ENCODE results near the gene DNAJC28.
"Not testable (repeated sequence)": the region's sequence is repeated elsewhere in the genome, so short reads cannot be mapped to it uniquely, and the experiment has no call there.

The DNAJC28 gene, protein sequence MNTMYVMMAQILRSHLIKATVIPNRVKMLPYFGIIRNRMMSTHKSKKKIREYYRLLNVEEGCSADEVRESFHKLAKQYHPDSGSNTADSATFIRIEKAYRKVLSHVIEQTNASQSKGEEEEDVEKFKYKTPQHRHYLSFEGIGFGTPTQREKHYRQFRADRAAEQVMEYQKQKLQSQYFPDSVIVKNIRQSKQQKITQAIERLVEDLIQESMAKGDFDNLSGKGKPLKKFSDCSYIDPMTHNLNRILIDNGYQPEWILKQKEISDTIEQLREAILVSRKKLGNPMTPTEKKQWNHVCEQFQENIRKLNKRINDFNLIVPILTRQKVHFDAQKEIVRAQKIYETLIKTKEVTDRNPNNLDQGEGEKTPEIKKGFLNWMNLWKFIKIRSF

DNA sequence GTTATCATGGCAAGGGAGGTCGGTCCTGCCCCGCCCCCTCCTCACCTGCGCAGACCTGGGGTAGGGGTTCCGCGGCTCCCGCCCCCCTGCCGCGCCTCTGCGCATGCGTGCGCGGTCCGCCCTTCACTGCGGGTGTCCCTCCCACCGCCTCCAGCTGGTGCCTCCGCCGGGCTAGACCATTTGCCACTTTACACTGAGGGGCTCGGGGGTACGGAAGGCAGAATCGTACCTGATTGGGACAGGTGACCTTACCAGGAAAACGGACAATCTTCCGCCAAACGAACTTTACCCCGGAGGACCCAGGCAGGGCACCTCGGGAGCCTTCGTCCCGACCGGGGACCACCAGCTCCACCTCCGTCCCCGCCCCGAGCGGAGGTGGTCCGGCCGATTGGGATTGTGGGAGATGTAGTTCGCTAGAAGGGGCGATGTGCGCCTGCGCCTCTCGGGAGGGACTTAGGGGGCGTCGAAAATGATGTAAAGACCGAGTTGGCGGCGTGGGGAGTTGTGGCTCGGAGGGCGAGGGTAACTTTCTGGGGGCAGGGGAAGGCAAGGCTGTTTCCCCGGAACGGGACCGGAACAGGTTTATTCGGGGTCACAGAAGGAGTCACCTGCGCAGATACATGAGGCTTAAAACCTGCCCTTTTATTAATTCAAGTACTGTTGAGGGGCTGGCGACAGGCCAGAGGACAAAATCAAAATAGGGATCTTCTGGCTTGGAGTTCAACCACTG is at the start of gene DNAJC28:
DNAJC28 (minus strand) TSS at position 344 of the 730 bp plus-strand sequence. CDS start 2,323 bp downstream, outside the sequence.
- DNase-seq (ENCODE audit: low spot score) = peak; percentile 95

DNA sequence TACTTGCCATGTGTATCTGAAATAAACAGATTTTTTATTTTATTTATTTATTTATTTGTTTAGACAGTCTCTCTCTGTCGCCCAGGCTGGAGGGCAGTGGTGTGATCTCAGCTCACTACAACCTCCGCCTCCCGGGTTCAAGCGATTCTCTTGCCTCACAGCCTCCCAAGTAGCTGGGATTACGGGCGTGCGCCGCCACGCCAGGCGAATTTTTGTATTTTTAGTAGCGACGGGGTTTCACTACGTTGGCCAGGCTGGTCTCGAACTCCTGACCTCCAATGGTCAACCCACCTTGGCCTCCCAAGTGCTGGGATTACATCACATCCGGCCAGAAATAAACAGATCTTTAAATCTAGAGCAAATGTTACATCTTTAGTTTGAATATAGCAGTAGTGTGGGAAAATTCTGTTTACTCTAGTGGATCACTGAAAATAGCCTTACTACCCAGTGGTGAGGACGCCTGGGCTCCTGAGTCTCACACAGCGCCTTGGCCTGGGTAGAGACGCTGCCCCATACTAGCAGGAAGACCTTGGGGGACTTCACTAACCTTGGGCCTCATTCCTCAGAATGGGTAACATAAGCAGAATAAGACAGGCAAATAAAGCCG is 49.7 kb upstream of the DNAJC28 start:
- peak; percentile 41 for DNase-seq (ENCODE audit: low spot score)

DNA sequence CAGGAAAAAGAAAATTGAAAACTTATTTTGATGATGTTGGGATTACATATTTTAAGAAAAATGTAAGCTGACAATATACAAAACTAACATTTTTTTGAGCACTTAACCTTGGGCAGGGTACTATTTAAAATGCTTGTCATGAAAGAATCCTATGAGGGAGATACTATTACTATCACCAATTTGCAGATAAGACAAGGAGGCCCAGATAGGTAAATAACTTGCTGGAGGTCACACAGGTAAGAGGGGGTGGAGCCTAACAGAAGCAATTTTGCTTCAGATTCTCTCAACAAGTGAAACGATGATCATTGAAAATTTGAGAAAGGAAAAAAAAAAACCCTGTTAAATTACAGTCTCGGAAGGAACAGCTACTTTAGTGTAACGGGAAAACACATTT is 49.2 kb upstream of the DNAJC28 start:
- no peak for DNase-seq (ENCODE audit: low spot score)

DNA sequence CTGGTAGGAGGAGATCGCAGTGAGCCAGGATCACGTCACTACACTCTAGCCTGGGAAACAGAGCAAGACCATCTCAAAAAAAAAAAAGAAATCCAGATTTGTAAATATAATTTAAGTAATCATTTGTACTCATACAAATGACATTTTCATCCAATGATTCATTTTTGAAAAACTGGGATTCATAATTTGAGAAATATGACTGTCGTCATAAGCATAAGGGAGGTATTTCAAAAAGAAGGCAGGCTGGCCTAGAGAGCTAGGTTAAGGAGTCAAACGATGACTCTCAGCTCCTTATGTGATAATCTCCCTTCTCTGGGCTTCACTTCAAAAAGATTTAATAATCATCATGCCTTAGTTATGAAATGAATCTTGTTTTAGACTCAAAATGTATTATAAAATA is 48.1 kb upstream of the DNAJC28 start:
- DNase-seq (ENCODE audit: low spot score) = no peak

DNA sequence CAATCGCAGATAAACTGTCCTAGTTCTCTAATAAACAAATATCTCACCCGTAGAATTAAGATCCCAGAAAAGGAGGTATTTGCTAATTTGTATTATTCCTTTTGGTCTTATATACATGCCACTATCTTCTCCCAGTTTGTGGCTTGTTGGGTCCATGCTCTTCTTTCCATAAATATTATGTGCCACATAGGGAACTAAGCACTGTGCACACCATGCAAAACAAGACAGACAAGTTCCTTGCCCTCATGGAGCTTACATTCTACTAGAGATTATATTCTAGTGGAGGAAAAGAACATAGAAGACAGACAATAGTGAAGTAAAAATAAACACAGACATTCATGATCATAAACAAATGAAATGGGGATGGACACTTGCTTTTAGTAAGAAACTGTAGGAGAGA is 45.7 kb upstream of the DNAJC28 start:
- DNase-seq (ENCODE audit: low spot score) = no peak

DNA sequence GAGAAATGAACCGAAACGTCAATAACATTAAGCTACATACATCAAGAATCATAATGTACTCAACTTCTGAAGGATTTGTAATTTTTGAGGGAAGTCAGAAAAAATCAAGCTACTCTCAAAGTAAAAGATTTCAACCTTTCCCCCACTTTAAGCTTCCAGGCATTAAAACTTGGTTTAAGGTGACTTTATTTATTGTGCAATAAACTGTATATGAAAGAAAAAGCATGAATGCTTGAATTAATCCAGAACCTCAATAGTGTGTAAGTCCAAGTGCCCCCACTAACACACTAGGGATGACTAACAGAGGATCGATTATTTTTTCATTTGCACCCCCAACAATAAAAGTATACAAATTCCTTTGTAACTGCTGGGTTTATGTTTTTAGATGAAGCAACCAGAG is 39.5 kb upstream of the DNAJC28 start:
- no peak for DNase-seq (ENCODE audit: low spot score)

DNA sequence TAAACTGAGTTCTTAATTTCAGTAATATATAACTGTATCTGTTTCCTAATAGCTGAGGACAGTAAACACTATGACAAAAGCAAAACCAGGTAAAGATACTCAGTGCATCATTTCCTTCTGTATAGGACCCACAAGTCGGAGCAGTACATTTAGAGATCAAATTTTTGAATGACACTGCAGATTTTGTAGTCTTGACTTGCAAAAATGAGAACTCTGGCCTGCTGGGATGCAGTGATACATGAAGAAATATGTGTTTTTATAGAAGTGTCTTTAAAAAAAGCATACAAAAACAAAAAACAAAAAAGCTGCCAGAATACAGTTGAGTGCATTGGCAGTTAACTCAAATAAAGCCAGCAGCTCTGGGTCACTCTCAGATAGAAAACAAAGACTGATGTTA is 31.4 kb upstream of the DNAJC28 start:
- DNase-seq (ENCODE audit: low spot score) = no peak

DNA sequence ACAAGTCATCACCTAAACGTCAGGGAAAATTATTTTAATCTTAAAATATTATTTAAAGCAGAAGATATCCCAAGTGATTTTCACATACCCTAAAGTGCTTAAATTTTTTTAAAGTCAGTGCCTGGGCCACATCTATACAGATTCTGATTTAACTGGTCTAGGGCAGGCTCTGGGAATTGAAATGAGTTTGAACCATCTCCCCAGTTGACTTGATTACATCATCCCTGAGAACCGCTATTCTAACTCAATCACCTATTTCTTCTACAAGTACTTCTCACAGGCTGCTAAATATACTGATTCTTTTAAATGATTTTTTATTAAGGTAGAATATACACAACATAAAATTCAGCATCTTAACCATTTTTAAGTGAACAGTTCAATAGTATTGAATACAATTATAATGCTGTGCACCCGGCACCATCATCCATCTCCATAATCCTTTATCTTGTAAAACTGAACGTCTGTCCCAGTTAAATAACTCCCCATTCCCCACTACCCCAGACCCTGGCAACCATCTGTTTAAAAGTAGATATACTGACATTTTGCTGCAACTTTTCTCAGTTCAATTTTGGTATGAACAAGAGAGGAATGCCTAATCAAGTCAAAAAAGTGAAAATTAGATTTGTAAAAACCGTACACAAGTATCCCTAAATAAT is 30.9 kb upstream of the DNAJC28 start:
- DNase-seq (ENCODE audit: low spot score) = no peak

DNA sequence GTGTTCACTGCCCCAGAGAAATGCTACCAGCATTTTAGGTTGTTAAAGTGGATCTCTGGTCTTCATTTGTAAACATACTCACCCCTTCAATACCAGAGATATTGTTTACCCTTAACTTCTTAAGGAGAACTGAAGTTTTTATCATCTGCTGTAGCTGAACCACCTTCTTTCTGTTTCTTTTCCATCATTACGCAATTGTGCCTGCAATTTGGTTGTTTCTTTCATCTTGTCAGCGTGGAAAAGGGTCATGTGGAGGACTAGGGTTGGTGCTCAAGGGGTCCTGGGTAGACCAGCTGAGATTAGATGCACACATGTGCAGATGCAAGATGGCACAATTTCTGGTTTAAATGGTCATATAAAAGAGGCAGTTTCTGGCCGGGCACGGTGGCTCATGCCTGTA is 27.4 kb upstream of the DNAJC28 start:
- no peak for DNase-seq (ENCODE audit: low spot score)

DNA sequence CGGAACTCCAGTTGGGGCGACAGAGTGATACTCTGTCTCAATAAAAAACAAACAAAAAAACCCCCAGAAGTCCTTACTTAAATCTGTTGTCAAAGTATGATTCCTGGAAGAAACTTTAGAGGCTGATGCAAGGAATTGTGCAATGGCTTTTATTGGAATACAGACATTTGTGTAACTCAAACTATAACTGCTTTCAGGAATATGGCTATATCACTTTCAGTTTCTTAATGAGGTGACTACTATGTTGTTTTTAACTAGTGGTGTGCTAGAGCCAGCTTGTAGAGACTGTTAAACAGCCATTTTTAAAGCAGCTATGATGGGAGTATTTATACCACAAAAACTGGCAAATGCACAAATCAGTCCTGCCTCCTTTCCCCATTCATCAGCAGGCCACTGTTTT is 22.7 kb upstream of the DNAJC28 start:
- DNase-seq (ENCODE audit: low spot score) = no peak

DNA sequence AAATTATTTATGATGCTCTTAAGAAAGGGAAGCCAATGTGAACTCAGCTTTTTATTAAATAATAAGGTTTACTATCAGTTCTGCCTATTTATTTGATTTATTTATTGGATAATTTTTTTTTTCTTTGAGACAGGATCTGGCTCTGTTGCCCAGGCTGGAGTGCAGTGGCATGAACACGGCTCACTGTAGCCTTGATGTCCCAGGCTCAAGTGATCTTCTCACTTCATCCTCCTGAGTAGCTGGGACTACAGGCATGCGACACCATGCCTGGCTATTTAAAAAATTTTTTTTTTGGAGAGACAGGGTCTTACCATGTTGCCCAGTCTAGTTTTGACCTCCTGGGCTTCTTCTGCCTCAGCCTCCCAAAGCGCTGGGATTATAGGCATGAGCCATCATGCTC is 21.0 kb upstream of the DNAJC28 start:
- no peak for DNase-seq (ENCODE audit: low spot score)

DNA sequence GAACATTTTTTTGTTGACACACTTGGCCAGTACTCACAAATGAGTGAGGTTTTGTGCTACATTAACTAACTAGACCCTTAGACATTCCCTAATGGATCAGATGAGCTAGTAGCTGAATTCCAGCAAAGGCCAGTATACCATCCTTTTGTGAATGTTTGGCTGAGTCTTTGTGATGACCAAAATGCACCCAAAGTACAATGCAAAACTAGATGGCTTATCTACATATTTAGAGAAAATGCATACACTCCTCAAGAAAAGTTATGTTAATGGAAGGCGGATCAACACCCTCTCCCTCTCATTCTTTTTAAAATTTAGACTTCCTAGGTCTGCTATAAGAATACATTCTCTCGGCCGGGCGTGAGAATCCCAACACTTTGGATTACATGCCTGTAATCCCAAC is 20.1 kb upstream of the DNAJC28 start:
- no peak for DNase-seq (ENCODE audit: low spot score)

DNA sequence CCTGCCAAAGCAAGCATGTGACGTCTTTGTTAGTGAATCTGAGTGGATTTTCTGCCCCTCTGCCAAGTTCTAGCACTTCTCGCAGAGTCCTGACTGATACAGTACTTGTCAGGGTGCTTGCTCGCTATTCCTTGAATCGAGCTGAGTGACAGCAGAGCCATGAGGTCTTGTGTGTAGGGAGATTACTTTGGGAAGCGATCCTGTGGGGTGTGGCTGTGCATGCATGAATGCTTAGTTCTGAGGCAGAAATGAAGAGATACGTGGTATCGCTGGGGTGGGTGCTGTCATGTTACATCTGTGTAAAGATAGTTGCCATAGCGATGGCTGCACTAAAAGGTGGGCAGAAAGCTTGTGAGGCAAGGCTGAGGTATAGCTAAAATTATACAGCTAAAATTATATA is 19.3 kb upstream of the DNAJC28 start:
- no peak for DNase-seq (ENCODE audit: low spot score)

DNA sequence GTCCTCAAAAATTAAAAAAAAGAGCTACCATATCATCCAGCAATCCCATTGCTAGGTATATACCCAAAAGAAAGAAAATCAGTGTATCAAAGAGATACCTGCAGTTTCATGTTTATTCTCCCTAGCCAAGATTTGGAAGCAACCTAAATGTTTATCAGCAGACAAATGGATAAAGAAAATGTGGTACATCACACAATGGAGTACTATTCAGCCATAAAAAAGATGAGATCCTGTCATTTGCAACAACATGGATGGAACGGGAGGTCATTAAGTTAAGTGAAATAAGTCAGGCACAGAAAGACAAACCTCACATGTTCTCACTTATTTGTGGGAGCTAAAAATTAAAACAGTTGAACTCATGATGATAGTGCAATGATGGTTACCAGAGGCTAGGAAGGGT is 15.5 kb upstream of the DNAJC28 start:
- not testable (repeated sequence) for DNase-seq (ENCODE audit: low spot score)

DNA sequence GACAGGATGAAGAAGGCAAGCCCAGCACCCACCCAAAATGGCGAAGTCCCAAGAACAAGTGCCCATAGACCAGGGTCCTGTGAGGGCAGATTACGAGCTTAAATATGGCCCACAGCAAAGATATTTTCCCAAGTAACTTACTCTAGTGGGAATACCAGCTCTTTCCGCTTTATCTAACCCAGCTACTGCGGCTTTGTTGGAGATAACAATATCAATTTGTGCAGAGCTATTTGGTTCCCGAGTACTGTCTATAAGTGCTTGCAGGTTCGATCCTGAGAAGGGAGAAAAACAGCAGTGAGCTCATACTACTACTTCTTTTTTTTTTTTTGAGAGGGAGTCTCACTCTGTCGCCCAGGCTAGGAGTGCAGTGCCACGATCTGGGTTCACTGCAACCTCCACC is 14.3 kb upstream of the DNAJC28 start:
- DNase-seq (ENCODE audit: low spot score) = no peak

DNA sequence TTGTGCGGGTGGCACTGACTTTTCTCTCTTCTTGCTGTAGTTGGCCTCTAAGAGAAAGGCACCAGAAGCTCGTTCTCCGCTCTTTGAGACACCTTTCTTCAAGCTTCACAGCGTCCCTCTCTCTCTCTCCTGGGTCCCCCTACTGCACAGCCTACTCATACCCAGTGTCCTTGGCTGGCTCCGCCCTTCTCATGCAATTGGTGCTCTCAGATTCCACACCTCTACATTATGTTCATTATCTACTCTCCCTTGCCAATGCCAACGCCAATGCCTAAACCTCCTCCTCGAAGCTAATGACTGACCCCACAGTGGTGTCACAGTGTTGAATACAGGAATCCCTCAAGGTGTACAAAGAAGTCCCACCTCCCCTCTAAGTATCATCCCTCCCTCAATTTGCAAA is 4.8 kb upstream of the DNAJC28 start:
- DNase-seq (ENCODE audit: low spot score) = no peak

DNA sequence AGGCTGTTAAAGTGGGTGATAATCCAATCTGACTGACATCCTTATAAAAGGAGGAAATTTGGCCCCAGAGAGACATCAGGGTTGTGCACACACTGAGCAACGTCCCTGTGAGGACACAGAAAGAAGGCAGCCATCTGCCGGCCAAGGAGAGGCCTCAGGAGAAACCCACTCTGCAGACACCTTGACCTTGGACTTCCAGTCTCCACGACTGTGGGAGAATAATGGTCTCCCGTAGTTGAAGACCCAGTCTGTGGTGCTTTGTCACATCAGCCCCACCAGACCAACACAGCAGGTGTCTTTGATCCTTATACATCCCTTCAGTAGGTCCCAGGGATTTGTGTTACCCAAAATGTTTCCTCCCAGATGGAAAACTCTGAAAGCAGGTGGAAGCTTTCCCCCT is 4.2 kb upstream of the DNAJC28 start:
- no peak for DNase-seq (ENCODE audit: low spot score)

DNA sequence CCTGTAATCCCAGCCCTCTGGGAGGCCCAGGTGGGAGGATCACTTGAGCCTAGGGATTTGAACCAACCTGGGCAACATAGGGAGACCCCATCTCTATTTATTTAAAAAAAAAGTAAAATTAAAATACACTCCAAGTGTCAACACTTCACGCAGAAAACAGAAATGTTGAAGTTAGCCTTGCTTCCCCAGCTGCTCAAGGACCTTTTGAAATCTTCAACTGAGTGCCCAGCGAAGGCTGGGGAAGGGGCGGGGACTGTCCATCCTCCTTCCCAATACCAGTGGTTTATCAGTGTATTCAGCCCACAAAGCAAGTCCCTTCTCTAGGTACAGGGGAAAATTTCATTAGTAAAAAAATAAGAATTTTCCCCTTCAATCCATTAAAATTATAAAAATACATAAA is 2.2 kb upstream of the DNAJC28 start:
- no peak for DNase-seq (ENCODE audit: low spot score)

DNA sequence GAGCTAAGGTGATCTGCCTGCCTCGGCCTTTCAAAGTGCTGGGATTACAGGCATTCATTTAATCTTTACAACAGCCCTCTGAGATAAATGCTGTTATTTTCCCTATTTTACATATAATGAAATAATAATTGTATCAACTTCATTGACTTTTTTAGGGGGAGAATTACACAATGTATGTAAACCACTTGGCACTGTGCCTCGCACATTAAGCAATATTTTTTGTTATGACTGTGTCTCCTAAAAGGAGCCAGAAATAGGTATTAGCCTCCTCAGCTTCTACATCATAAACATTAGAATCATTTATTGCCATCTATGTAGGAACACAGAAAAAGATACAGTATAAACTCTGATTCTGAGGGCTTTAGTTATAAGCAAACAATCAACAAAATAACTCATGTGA is 1.1 kb upstream of the DNAJC28 start:
- no peak for DNase-seq (ENCODE audit: low spot score)

DNA sequence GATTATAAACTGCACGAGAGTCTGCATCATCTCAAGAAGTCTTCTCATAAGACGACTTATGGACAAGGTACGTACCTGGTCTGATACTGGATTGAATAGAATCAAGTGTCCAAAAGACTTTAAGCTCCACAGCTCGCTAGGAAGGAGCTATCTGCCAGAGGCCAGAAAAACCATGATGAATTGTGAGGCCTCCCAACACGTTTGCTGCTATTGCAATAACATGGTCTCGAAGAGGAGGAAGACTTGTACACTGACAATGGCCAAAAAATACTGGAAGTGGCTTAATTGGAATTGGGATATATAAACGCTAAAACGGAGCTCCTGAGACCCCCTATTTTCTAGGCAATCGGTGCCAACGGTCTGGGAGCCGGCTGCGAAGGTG is 534 bp downstream of the DNAJC28 start:
- peak; percentile 34 for DNase-seq (ENCODE audit: low spot score)

DNA sequence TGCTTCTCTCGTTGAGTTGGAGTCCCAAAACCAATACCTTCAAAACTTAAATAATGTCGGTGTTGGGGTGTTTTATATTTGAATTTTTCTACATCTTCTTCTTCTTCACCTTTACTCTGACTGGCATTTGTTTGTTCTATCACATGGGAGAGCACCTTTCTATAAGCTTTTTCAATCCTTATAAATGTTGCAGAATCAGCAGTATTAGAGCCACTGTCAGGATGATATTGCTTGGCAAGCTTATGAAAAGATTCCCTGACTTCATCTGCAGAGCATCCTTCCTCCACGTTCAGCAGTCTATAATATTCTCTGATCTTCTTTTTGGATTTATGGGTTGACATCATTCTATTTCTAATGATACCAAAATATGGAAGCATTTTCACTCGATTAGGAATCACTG is 2.6 kb downstream of the DNAJC28 start:
- no peak for DNase-seq (ENCODE audit: low spot score)

DNA sequence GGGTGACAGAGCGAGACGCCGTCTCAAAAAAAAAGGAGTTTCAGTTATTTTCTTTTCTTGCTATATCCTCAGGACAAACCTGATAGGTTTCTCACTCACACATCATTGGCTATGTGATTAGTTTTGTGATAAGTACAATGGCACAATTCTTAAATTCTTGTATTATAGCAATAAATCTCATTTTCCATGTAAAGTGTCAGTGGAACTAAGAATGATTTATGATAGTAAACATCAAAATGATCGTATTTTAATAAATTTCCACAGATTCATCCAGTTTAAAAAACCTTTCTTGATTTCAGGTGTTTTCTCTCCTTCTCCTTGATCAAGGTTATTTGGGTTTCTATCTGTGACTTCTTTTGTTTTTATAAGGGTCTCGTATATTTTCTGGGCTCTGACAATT is 3.5 kb downstream of the DNAJC28 start:
- no peak for DNase-seq (ENCODE audit: low spot score)

Data from pons (tissue), 1 donor.